HepG2 (cell line): ENCODE measurements around the gene NOS1AP. TPM values are rescaled to one million over a fixed set of nuclear protein-coding genes. Genes with fewer than 3 reads are reported as not detected.

ENCODE experiments used
- ATF7-NPFF ChIP-seq: sonication (generic); formaldehyde crosslinking; IDR thresholded peaks from 2 replicates; pipeline ENCODE4 v1.8.1; 2023; ENCODE audit warnings: mild to moderate bottlenecking, low read depth, missing genetic modification reagents, moderate library complexity
- ERF ChIP-seq: IDR thresholded peaks from 2 replicates; pipeline ENCODE4 v1.6.1; 2018; ENCODE audit warnings: missing biosample characterization, missing genetic modification reagents
- KLF12 ChIP-seq: sonication (generic); formaldehyde crosslinking; IDR thresholded peaks from 2 replicates; pipeline ENCODE4 v1.4.0; 2020; ENCODE audit warnings: missing genetic modification reagents, borderline replicate concordance
- KMT2A ChIP-seq: sonication (generic); formaldehyde crosslinking; IDR thresholded peaks from 2 replicates; pipeline ENCODE4 v1.4.0; 2020; ENCODE audit warnings: missing genetic modification reagents
- PCBP1 ChIP-seq: fragments of 200-400 bp; formaldehyde crosslinking; IDR thresholded peaks from 2 replicates; pipeline ENCODE4 v1.6.1; 2017; ENCODE audit warnings: mild to moderate bottlenecking, low read depth, low read length, borderline replicate concordance
- PHB2 ChIP-seq: fragments of 450-650 bp; IDR thresholded peaks from 2 replicates; pipeline ENCODE4 v1.6.1; 2018; ENCODE audit not compliant: partially characterized antibody
- RFX1 ChIP-seq: fragments of 450-650 bp; IDR thresholded peaks from 2 replicates; pipeline ENCODE4 v1.6.1; 2017
- RNF2 ChIP-seq: fragments of 450-650 bp; conservative IDR thresholded peaks from 2 replicates; pipeline ENCODE4 v1.6.1; 2016; ENCODE audit warnings: low read depth
- SAP130 ChIP-seq: IDR thresholded peaks from 2 replicates; pipeline ENCODE4 v1.6.1; 2016; ENCODE audit warnings: low read depth
- SP5 ChIP-seq: IDR thresholded peaks from 2 replicates; pipeline ENCODE4 v1.6.1; 2016; ENCODE audit warnings: low read depth, borderline replicate concordance
- ZBTB3 ChIP-seq: sonication (generic); formaldehyde crosslinking; IDR thresholded peaks from 2 replicates; pipeline ENCODE4 v1.4.0; 2020; ENCODE audit warnings: low read depth, mild to moderate bottlenecking, moderate library complexity, missing genetic modification reagents, borderline replicate concordance
- ZFX ChIP-seq: sonication (generic); formaldehyde crosslinking; IDR thresholded peaks from 2 replicates; pipeline ENCODE4 v1.4.0; 2020; ENCODE audit warnings: mild to moderate bottlenecking, low read depth, missing genetic modification reagents, moderate library complexity
- ZNF180 ChIP-seq: sonication (generic); formaldehyde crosslinking; IDR thresholded peaks from 2 replicates; pipeline ENCODE4 v1.4.0; 2020; ENCODE audit warnings: low read depth, missing genetic modification reagents, borderline replicate concordance
- ZNF34 ChIP-seq: sonication (generic); formaldehyde crosslinking; IDR thresholded peaks from 2 replicates; pipeline ENCODE4 v1.4.0; 2020; ENCODE audit warnings: mild to moderate bottlenecking, missing genetic modification reagents, borderline replicate concordance
- ZNF441 ChIP-seq: sonication (generic); formaldehyde crosslinking; IDR thresholded peaks from 2 replicates; pipeline ENCODE4 v1.7.0; 2021; ENCODE audit warnings: missing genetic modification reagents, borderline replicate concordance
- ZNF619 ChIP-seq: sonication (generic); formaldehyde crosslinking; IDR thresholded peaks from 2 replicates; pipeline ENCODE4 v1.4.0; 2020; ENCODE audit warnings: mild to moderate bottlenecking, missing genetic modification reagents
- ZNF670 ChIP-seq: sonication (generic); formaldehyde crosslinking; IDR thresholded peaks from 2 replicates; pipeline ENCODE4 v1.8.0; 2022; ENCODE audit warnings: mild to moderate bottlenecking, missing genetic modification reagents, borderline replicate concordance
- ZNF75D ChIP-seq: sonication (generic); formaldehyde crosslinking; IDR thresholded peaks from 2 replicates; pipeline ENCODE4 v1.8.1; 2023; ENCODE audit warnings: missing genetic modification reagents, mild to moderate bottlenecking, borderline replicate concordance
- polyA plus RNA-seq, 8 experiments: library from polyadenylated mRNA; depleted of rRNA in 3 of 8; stranded (reverse) in 7 of 8; unstranded in 1 of 8; fragments of >200 nt; fragmentation: Illumina TruSeq in 4 of 8; extraction: Trizol in 4 of 8; gene quantifications; 2 replicates each; pipeline versions ENCODE4 v1.2.1 to v1.2.3, GENCODE V29; 2011 to 2016; ENCODE audit warnings: low read depth in 4 of 8, missing spikeins in 1 of 8, mixed read lengths in 1 of 8; ENCODE audit not compliant: insufficient read depth in 1 of 8
- total RNA-seq, 5 experiments: library from RNA; depleted of rRNA; stranded (reverse); fragments of >200 nt; fragmentation: Illumina TruSeq; extraction: Trizol; gene quantifications; 2 replicates each; pipeline ENCODE4 v1.2.3, GENCODE V29; 2016; ENCODE audit warnings: low read depth in 1 of 5
- TF ChIP-seq, protein P1 (sequence below): IDR thresholded peaks from 2 replicates; pipeline ENCODE4 v1.4.0; 2020; ENCODE audit warnings: mild to moderate bottlenecking, missing genetic modification reagents
- TF ChIP-seq, protein P2 (sequence below): sonication (generic); formaldehyde crosslinking; IDR thresholded peaks from 2 replicates; pipeline ENCODE4 v1.5.1; 2020; ENCODE audit warnings: mild to moderate bottlenecking, missing genetic modification reagents
- TF ChIP-seq, protein P3 (sequence below): sonication (generic); formaldehyde crosslinking; IDR thresholded peaks from 2 replicates; pipeline ENCODE4 v1.5.0; 2020; ENCODE audit warnings: mild to moderate bottlenecking, missing genetic modification reagents, borderline replicate concordance

Gene NOS1AP
- total and polyA plus RNA-seq, 2 of the 13 experiments (the other 11 are each of a cell fraction or from before 2014, with no cell fraction given): 2.0 to 3.3 TPM

DNA sequence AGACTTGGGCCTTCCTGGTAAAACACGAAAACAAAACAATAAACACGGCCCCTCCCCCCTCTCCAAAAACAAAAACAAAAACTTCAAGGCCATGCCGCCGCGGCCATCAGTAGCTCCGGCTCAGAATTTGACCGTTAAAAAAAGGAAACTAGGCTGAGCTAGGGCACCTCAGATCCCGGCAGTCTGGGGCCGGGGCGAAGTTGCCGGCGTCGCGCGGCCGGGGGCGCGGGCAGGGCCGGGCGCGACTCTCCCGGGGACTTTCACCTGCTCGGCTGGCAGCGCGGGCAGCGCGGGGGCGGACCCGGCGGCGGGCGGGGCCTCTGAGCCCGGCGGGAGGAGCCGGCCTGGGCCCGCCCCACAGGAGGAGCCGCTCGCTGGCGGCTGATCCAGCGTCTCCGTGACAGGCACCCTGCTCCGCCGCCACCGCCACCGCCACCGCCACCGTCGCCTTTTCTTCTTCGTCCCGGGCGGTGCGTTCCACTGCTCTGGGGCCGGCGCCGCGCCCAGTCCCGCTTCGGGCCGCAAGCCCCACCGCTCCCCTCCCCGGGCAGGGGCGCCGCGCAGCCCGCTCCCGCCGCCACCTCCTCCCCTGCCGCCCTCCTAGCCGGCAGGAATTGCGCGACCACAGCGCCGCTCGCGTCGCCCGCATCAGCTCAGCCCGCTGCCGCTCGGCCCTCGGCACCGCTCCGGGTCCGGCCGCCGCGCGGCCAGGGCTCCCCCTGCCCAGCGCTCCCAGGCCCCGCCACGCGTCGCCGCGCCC is at the start of gene NOS1AP (continued):
- peak; percentile 50 for TF ChIP-seq ZFX (CRISPR knock-in tag)
- no peak for TF ChIP-seq PCBP1
- peak; percentile 64; the same call in 1 of the 2 replicates for TF ChIP-seq ZNF441 (CRISPR knock-in tag)
- TF ChIP-seq, protein P1, sequence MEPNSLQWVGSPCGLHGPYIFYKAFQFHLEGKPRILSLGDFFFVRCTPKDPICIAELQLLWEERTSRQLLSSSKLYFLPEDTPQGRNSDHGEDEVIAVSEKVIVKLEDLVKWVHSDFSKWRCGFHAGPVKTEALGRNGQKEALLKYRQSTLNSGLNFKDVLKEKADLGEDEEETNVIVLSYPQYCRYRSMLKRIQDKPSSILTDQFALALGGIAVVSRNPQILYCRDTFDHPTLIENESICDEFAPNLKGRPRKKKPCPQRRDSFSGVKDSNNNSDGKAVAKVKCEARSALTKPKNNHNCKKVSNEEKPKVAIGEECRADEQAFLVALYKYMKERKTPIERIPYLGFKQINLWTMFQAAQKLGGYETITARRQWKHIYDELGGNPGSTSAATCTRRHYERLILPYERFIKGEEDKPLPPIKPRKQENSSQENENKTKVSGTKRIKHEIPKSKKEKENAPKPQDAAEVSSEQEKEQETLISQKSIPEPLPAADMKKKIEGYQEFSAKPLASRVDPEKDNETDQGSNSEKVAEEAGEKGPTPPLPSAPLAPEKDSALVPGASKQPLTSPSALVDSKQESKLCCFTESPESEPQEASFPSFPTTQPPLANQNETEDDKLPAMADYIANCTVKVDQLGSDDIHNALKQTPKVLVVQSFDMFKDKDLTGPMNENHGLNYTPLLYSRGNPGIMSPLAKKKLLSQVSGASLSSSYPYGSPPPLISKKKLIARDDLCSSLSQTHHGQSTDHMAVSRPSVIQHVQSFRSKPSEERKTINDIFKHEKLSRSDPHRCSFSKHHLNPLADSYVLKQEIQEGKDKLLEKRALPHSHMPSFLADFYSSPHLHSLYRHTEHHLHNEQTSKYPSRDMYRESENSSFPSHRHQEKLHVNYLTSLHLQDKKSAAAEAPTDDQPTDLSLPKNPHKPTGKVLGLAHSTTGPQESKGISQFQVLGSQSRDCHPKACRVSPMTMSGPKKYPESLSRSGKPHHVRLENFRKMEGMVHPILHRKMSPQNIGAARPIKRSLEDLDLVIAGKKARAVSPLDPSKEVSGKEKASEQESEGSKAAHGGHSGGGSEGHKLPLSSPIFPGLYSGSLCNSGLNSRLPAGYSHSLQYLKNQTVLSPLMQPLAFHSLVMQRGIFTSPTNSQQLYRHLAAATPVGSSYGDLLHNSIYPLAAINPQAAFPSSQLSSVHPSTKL (CRISPR knock-in tag): peak; percentile 20; the same call in 1 of the 2 replicates
- TF ChIP-seq ZNF75D (CRISPR knock-in tag): no peak
- TF ChIP-seq, protein P2, sequence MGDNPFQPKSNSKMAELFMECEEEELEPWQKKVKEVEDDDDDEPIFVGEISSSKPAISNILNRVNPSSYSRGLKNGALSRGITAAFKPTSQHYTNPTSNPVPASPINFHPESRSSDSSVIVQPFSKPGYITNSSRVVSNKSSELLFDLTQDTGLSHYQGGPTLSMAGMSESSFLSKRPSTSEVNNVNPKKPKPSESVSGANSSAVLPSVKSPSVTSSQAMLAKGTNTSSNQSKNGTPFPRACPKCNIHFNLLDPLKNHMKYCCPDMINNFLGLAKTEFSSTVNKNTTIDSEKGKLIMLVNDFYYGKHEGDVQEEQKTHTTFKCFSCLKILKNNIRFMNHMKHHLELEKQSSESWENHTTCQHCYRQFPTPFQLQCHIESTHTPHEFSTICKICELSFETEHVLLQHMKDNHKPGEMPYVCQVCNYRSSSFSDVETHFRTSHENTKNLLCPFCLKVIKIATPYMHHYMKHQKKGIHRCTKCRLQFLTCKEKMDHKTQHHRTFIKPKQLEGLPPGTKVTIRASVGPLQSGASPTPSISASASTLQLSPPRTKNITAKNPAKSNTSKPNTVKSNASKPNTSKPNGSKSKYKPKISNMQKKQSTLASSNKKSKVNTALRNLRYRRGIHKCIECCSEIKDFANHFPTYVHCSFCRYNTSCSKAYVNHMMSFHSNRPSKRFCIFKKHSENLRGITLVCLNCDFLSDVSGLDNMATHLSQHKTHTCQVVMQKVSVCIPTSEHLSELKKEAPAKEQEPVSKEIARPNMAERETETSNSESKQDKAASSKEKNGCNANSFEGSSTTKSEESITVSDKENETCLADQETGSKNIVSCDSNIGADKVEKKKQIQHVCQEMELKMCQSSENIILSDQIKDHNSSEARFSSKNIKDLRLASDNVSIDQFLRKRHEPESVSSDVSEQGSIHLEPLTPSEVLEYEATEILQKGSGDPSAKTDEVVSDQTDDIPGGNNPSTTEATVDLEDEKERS: no peak
- TF ChIP-seq ZNF619 (CRISPR knock-in tag): no peak
- TF ChIP-seq ATF7-NPFF (CRISPR knock-in tag): peak; percentile 86; the same call in 1 of the 2 replicates
- TF ChIP-seq ERF (CRISPR knock-in tag): 0 out of 2 replicates have a peak, but pooled peaks have one; percentile 25
- no peak for TF ChIP-seq KMT2A (CRISPR knock-in tag)
- TF ChIP-seq ZNF180 (CRISPR knock-in tag): no peak
- TF ChIP-seq KLF12 (CRISPR knock-in tag): no peak
- no peak for TF ChIP-seq PHB2
- TF ChIP-seq RNF2: 0 out of 2 replicates have a peak, but pooled peaks have one; percentile 37
- TF ChIP-seq, protein P3, sequence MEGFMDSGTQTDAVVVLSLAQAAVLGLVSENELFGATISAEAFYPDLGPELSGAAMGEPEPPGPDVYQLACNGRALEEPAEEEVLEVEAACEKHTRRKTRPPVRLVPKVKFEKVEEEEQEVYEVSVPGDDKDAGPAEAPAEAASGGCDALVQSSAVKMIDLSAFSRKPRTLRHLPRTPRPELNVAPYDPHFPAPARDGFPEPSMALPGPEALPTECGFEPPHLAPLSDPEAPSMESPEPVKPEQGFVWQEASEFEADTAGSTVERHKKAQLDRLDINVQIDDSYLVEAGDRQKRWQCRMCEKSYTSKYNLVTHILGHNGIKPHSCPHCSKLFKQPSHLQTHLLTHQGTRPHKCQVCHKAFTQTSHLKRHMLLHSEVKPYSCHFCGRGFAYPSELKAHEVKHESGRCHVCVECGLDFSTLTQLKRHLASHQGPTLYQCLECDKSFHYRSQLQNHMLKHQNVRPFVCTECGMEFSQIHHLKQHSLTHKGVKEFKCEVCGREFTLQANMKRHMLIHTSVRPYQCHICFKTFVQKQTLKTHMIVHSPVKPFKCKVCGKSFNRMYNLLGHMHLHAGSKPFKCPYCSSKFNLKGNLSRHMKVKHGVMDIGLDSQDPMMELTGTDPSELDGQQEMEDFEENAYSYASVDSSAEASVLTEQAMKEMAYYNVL (CRISPR knock-in tag): no peak
- TF ChIP-seq ZBTB3 (CRISPR knock-in tag): no peak
- TF ChIP-seq ZNF670: peak; percentile 50; the same call in 1 of the 2 replicates
- TF ChIP-seq ZNF34: no peak
- 0 out of 2 replicates have a peak, but pooled peaks have one; percentile 23 for TF ChIP-seq SP5 (CRISPR knock-in tag)
- TF ChIP-seq SAP130 (CRISPR knock-in tag): peak; percentile 62
- no peak for TF ChIP-seq RFX1
